Measurements from ENCODE around the gene PGK2. TPM values are rescaled to one million over a fixed set of nuclear protein-coding genes. Genes with fewer than 3 reads are reported as not detected.

Gene PGK2
- total and polyA plus RNA-seq, 2 of the 8 experiments (the other 6 are each of a cell fraction or from before 2014, with no cell fraction given): not detected

DNA sequence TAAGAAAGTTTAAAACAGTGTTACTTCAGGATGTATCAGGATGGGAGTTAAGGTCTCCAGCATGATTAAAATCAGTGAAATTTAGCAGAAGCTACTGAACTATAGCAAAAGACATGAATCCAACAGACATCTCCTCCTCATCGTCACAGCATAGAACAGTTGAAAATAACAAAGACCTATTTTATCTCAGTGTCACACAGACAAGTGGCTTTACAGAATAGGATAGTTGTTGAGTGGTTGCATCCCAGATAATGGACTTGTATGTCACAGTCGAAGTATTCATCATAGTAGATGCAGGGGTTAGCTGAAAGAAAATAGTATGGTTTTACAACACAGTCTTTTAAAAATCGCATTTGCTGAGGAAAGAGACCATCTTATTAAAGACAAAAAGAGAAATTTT, 48.1 kb upstream of the PGK2 start:
- DNase-seq (ENCODE audit: low read depth in 1 of 2, low spot score in 2 of 2) (no peak), FAIRE-seq (no peak)
- no peak overlapping the region for H2BK120ac ChIP-seq (replicated peaks; ENCODE audit: low read depth, low read length)
- no peak overlapping the region for H2BK20ac ChIP-seq (ENCODE audit: low read length)
- no peaks in the 10 kb centered on the region for H4K20me1 ChIP-seq (replicated peaks in 1 of 2; ENCODE audit: control insufficient read depth in 1 of 2, insufficient read depth in 2 of 2, low read length in 2 of 2)
- TF ChIP-seq ASH2L (IDR thresholded peaks at IDR 0.05; ENCODE audit: low read length): no peak
- no peak for TF ChIP-seq SIN3A (conservative IDR thresholded peaks at IDR 0.05 in 1 of 2, IDR thresholded peaks at IDR 0.05 in 1 of 2; ENCODE audit: low read depth in 1 of 2, low read length in 2 of 2)
- TF ChIP-seq BRCA1 (IDR thresholded peaks at IDR 0.05; ENCODE audit: low read depth, low read length): no peak
- no peak for TF ChIP-seq ZNF274 (IDR thresholded peaks at IDR 0.05; ENCODE audit: borderline replicate concordance, extremely low read depth, low read length)
- TF ChIP-seq, protein P1, sequence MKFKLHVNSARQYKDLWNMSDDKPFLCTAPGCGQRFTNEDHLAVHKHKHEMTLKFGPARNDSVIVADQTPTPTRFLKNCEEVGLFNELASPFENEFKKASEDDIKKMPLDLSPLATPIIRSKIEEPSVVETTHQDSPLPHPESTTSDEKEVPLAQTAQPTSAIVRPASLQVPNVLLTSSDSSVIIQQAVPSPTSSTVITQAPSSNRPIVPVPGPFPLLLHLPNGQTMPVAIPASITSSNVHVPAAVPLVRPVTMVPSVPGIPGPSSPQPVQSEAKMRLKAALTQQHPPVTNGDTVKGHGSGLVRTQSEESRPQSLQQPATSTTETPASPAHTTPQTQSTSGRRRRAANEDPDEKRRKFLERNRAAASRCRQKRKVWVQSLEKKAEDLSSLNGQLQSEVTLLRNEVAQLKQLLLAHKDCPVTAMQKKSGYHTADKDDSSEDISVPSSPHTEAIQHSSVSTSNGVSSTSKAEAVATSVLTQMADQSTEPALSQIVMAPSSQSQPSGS (IDR thresholded peaks at IDR 0.05; ENCODE audit: low read length): no peak
- H3K14ac ChIP-seq (ENCODE audit: insufficient read length): no peak overlapping the region
- no peaks in the 10 kb centered on the region; a peak in 1 of 7 replicates for H3K4me1 ChIP-seq (replicated peaks in 1 of 4; ENCODE audit: control insufficient read depth in 3 of 4, insufficient read depth in 4 of 4, low read length in 3 of 4)
- no peak overlapping the region for H3K23ac ChIP-seq (ENCODE audit: insufficient read length)
- no peaks in the 10 kb centered on the region for H3K27me3 ChIP-seq (replicated peaks in 1 of 4; ENCODE audit: control insufficient read depth in 3 of 4, extremely low read depth in 1 of 4, insufficient read depth in 3 of 4, low read length in 3 of 4)
- H2AFZ ChIP-seq (ENCODE audit: low read length): no peak overlapping the region
- H4K91ac ChIP-seq (replicated peaks; ENCODE audit: insufficient read length, low read length): no peak overlapping the region
- no peak overlapping the region for H3K27ac ChIP-seq (ENCODE audit: low read depth, low read length)
- no peak overlapping the region for H3K56ac ChIP-seq (replicated peaks; ENCODE audit: insufficient read length, low read depth, low read length)
- H3K4me2 ChIP-seq (ENCODE audit: insufficient read depth in 1 of 2, low read depth in 2 of 2, low read length in 2 of 2): no peak overlapping the region
- WGBS, 2 experiments (ENCODE audit: extremely low coverage in 1 of 2, insufficient coverage in 1 of 2, insufficient read length in 1 of 2, insufficient replicate concordance in 2 of 2, low coverage in 1 of 2, low lambda C conversion rate in 2 of 2, missing lambda C conversion rate in 1 of 2): 83% methylated on average over 3 of the region's 3 CpGs; no CpG with 5 or more reads in 1 of the 2 experiments
- H3K4ac ChIP-seq (replicated peaks; ENCODE audit: insufficient read length, low read depth, low read length): no peak overlapping the region
- no peak overlapping the region for H2BK12ac ChIP-seq (ENCODE audit: low read depth, low read length)
- H2BK15ac ChIP-seq (ENCODE audit: low read length): no peak overlapping the region
- ChIA-PET POLR2A (ENCODE audit: partially characterized antibody) (interaction anchor here (0.6 kb wide), 1 partner anchor 198 kb away, joined by 4 read pairs; no protein-coding TSS in a partner anchor), CTCF (ENCODE audit: partially characterized antibody) (no interaction called here)
- H4K8ac ChIP-seq (ENCODE audit: extremely low read depth, insufficient read depth, low read length): no peak overlapping the region
- H2AK5ac ChIP-seq (ENCODE audit: low read depth, low read length): no peak overlapping the region
- H4K5ac ChIP-seq (ENCODE audit: insufficient read length, low read depth, low read length): no peak overlapping the region
- no peak overlapping the region for H3K4me3 ChIP-seq (ENCODE audit: extremely low read depth in 1 of 4, insufficient read depth in 2 of 4, low read depth in 3 of 4, low read length in 4 of 4)
- H3K36me3 ChIP-seq (ENCODE audit: control insufficient read depth in 2 of 4, insufficient read depth in 4 of 4, low read length in 3 of 4): no peaks in the 10 kb centered on the region
- H3K9me3 ChIP-seq (ENCODE audit: insufficient read depth in 2 of 2, low read depth in 1 of 2, low read length in 1 of 2): no peaks in the 10 kb centered on the region
- H2BK5ac ChIP-seq (ENCODE audit: low read depth, low read length): no peak overlapping the region
- H3K18ac ChIP-seq (ENCODE audit: extremely low read depth, low read length): no peak overlapping the region
- no peaks in the 10 kb centered on the region for H3K23me2 ChIP-seq (ENCODE audit: low read depth, low read length)
- no peaks in the 10 kb centered on the region for H3K79me1 ChIP-seq (ENCODE audit: low read depth, low read length)
- no peak overlapping the region for H3K9ac ChIP-seq (replicated peaks in 1 of 4; ENCODE audit: extremely low read depth in 1 of 4, low read depth in 3 of 4, low read length in 3 of 4)
- no peaks in the 10 kb centered on the region for H3K79me2 ChIP-seq (ENCODE audit: control insufficient read depth in 1 of 2, insufficient read depth in 2 of 2, low read length in 2 of 2)

All from H1 (cell line).